ENCODE measurements around the gene MTCL3.
"Not testable (repeated sequence)": the region's sequence is repeated elsewhere in the genome, so short reads cannot be mapped to it uniquely, and the experiment has no call there.

Gene MTCL3

DNA sequence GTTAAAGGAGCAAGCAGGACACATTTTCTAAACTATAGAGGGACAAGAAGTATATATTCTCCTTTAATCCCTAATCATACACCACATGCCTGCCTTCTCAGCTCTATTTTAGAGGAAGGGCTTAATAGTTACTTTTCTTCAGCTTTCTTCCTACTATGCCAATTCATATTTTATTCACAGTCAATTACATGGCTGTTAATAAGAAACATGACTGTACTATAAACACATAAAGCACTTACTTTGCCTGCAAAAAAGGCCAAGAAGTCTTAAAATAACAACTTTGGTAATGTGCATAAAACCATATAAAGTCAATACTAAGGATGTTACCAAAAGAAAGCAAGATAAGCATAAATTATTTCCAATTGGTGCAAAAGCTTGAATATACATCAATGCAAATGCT, 66.3 kb downstream of the MTCL3 start:
- Histone ChIP-seq H3K9me3 (ENCODE audit: control insufficient read depth in 1 of 2, low read length in 2 of 2) (no peaks in the 10 kb centered on the region), H3K27me3 (ENCODE audit: low read depth, low read length) (no peaks in the 10 kb centered on the region), H3K36me3 (ENCODE audit: control insufficient read depth in 1 of 2, insufficient read depth in 2 of 2, low read length in 2 of 2) (peaks cover 0 to 3% of the 10 kb centered on the region in 2 donors), H3K4me1 (ENCODE audit: control insufficient read depth in 1 of 2, insufficient read depth in 2 of 2, low read length in 2 of 2) (peaks cover 0 to 27% of the 10 kb centered on the region in 2 donors), H3K27ac (ENCODE audit: low read length) (no peak overlapping the region), H3K4me3 (ENCODE audit: low read depth in 1 of 2, low read length in 2 of 2) (peak overlapping the region in 1 of 2 donors; percentile 46)

DNA sequence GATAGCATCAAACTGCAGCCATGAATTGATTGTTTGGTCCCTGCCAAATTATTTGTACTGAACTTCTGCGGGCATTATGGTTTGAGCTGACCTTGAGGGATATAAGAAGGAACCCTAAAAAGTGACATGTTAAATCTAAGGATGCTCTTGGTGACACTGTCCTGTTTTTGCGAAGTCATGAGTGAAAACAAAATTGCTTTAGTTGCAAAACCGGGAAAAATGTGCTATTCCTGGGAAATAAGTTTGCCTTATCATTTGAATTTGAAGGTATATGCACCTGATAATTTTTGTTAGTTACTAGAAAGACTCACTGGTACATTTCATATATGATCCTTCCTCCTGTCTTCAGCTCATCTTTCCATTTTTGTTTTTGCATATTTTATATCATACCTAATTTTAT, 67.7 kb downstream of the MTCL3 start:
- no peak overlapping the region for H3K4me3 ChIP-seq (ENCODE audit: low read depth in 1 of 2, low read length in 2 of 2)
- H3K9me3 ChIP-seq (ENCODE audit: control insufficient read depth in 1 of 2, low read length in 2 of 2) = no peaks in the 10 kb centered on the region
- peaks cover 0 to 24% of the 10 kb centered on the region in 2 donors for H3K4me1 ChIP-seq (ENCODE audit: control insufficient read depth in 1 of 2, insufficient read depth in 2 of 2, low read length in 2 of 2)
- H3K27ac ChIP-seq (ENCODE audit: low read length) = no peak overlapping the region
- no peaks in the 10 kb centered on the region for H3K27me3 ChIP-seq (ENCODE audit: low read depth, low read length)
- peaks cover 0 to 13% of the 10 kb centered on the region in 2 donors for H3K36me3 ChIP-seq (ENCODE audit: control insufficient read depth in 1 of 2, insufficient read depth in 2 of 2, low read length in 2 of 2)

DNA sequence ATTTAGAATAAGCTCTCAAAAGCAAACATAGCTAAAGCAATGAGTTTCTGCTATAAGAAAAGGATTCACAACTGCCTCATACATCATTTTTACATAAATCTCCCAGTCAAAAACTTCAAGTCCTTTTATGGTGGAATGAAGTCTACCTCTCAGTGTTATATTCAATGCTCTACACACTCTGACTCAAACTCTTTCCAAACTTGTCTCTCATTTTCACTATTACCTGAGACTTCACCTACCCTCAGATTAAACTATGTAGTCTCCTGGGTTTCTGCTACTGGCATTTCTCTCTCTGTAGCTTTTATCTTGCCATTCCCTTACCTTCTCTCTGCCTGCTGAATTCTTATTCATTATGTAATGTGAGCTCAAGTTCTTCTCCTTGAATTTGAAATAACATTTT, 71.4 kb downstream of the MTCL3 start:
- Histone ChIP-seq H3K27ac (ENCODE audit: low read length) (no peak overlapping the region), H3K4me3 (ENCODE audit: low read depth in 1 of 2, low read length in 2 of 2) (no peak overlapping the region), H3K9me3 (ENCODE audit: control insufficient read depth in 1 of 2, low read length in 2 of 2) (no peaks in the 10 kb centered on the region), H3K36me3 (ENCODE audit: control insufficient read depth in 1 of 2, insufficient read depth in 2 of 2, low read length in 2 of 2) (peaks cover 0 to 20% of the 10 kb centered on the region in 2 donors), H3K27me3 (ENCODE audit: low read depth, low read length) (no peaks in the 10 kb centered on the region), H3K4me1 (ENCODE audit: control insufficient read depth in 1 of 2, insufficient read depth in 2 of 2, low read length in 2 of 2) (peaks cover 0 to 2% of the 10 kb centered on the region in 2 donors)

DNA sequence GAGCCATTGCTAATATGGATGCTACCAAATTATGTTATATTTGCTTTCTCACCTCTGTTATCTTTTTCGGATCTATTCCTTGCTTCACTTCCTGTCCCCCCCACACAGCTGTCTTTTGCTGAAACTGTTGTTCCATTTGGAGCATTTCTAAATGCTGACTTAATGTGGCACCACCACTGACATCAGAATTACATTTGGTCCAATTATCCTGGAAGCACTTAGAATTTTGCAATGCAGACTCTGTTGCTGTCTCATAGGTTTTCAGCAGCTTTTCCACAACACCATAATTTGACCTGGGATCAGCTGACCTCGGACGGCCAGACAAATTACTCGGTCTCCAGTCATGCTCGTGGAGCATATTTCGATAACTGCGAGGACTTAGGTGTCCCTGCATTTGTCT, 72.8 kb downstream of the MTCL3 start:
- Histone ChIP-seq H3K27me3 (ENCODE audit: low read depth, low read length) (no peaks in the 10 kb centered on the region), H3K36me3 (ENCODE audit: control insufficient read depth in 1 of 2, insufficient read depth in 2 of 2, low read length in 2 of 2) (peaks cover 0 to 26% of the 10 kb centered on the region in 2 donors), H3K9me3 (ENCODE audit: control insufficient read depth in 1 of 2, low read length in 2 of 2) (no peaks in the 10 kb centered on the region), H3K4me1 (ENCODE audit: control insufficient read depth in 1 of 2, insufficient read depth in 2 of 2, low read length in 2 of 2) (no peaks in the 10 kb centered on the region), H3K4me3 (ENCODE audit: low read depth in 1 of 2, low read length in 2 of 2) (no peak overlapping the region), H3K27ac (ENCODE audit: low read length) (no peak overlapping the region)

DNA sequence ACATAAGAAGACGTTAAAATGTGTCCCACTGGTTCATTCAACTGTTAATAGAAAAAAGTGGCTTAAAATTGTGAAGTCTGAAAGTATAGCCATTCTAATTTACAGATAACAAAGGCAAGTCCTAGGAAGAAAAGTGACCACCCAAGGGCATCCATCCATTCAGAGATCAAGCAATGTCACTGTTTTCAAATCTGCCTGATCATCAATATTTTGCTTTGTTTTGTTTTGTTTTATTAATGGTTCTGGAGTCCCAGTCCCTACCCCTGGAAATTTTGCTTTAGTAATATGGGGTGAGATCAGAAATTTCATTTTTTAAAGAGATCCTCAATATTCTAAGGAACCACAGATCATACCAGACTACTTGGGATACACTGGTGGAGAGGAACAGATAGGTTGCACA, 77.3 kb downstream of the MTCL3 start:
- peaks cover 0 to 18% of the 10 kb centered on the region in 2 donors for H3K36me3 ChIP-seq (ENCODE audit: control insufficient read depth in 1 of 2, insufficient read depth in 2 of 2, low read length in 2 of 2)
- no peaks in the 10 kb centered on the region for H3K27me3 ChIP-seq (ENCODE audit: low read depth, low read length)
- H3K27ac ChIP-seq (ENCODE audit: low read length) = no peak overlapping the region
- H3K4me1 ChIP-seq (ENCODE audit: control insufficient read depth in 1 of 2, insufficient read depth in 2 of 2, low read length in 2 of 2) = no peaks in the 10 kb centered on the region
- no peak overlapping the region for H3K4me3 ChIP-seq (ENCODE audit: low read depth in 1 of 2, low read length in 2 of 2)
- no peaks in the 10 kb centered on the region for H3K9me3 ChIP-seq (ENCODE audit: control insufficient read depth in 1 of 2, low read length in 2 of 2)

DNA sequence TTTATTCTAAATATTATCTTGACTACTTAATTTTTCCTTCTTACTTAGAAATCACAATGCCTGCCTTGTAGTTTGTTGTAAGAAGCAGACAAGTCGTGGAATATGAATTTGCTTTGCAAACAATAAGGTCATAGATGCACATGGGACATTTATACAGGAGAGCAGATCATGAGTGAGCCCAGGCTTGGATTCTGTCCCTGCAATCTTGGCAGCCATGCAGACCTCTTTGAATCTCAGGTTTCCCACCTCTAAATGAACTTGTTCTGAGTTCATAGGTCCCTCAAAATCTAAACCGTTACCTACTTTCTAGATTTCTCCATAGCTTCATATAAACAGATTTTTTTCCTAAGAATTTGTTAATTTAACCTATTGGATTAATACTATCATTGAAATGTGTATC, 79.4 kb downstream of the MTCL3 start:
- Histone ChIP-seq H3K4me1 (ENCODE audit: control insufficient read depth in 1 of 2, insufficient read depth in 2 of 2, low read length in 2 of 2) (no peaks in the 10 kb centered on the region), H3K27ac (ENCODE audit: low read length) (no peak overlapping the region), H3K27me3 (ENCODE audit: low read depth, low read length) (no peaks in the 10 kb centered on the region), H3K36me3 (ENCODE audit: control insufficient read depth in 1 of 2, insufficient read depth in 2 of 2, low read length in 2 of 2) (peaks cover 0 to 11% of the 10 kb centered on the region in 2 donors), H3K9me3 (ENCODE audit: control insufficient read depth in 1 of 2, low read length in 2 of 2) (no peaks in the 10 kb centered on the region), H3K4me3 (ENCODE audit: low read depth in 1 of 2, low read length in 2 of 2) (no peak overlapping the region)

DNA sequence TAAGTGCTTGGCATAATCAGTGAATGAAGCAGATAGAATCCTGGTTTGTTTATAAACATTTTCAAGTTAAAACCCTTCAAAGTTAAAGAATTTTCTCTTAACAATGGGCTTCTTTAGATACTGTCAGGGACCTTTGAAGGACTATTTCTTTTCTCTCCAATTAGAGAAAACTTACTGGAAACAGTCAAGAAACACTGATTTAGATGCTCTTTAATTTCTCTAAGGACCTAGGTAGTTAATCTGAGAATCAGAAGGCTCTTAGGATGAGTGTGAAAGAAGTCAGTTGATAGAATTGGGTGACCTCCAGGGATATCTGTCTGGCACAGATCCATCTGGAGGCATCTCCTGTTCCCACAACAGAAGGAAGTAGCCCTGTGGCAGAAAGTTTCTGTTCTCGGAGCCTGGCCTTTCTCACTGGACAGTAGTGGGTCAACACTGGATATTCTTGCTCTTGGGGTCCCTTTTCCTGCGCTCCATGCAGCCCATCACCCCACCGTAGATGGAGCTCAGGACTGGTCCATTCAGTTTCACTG, 82.5 kb downstream of the MTCL3 start:
- no peaks in the 10 kb centered on the region for H3K4me1 ChIP-seq (ENCODE audit: control insufficient read depth in 1 of 2, insufficient read depth in 2 of 2, low read length in 2 of 2)
- no peak overlapping the region for H3K4me3 ChIP-seq (ENCODE audit: low read depth in 1 of 2, low read length in 2 of 2)
- H3K9me3 ChIP-seq (ENCODE audit: control insufficient read depth in 1 of 2, low read length in 2 of 2) = no peaks in the 10 kb centered on the region
- H3K27ac ChIP-seq (ENCODE audit: low read length) = no peak overlapping the region
- no peaks in the 10 kb centered on the region for H3K36me3 ChIP-seq (ENCODE audit: control insufficient read depth in 1 of 2, insufficient read depth in 2 of 2, low read length in 2 of 2)
- no peaks in the 10 kb centered on the region for H3K27me3 ChIP-seq (ENCODE audit: low read depth, low read length)

DNA sequence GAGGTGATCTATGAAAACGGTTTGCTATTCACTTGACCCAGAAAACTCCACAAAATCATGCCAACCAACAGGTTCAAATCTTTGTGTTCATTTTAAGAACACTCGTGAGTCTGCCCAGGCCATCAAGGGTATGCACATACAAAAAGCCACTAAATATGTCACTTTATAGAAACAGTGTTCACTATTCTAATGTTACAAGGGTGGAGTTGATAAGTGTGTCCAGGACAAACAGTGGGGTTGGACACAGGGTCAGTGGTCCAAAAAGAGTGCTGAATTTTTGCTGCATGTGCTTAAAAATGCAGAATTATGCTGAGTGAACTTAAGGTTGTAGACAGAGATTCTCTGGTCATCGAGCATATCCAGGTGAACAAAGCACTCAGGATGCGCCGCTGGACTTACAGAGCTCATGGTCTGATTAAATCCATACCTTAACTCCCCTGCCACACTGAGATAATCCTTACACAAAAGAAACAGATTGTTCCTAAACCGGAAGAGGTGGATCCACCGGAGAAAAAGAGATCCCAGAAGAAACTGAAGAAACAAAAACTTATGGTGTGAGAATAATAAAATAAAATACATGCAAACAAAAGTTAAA, 83.4 kb downstream of the MTCL3 start:
- H3K4me3 ChIP-seq (ENCODE audit: low read depth in 1 of 2, low read length in 2 of 2) = no peak overlapping the region
- H3K4me1 ChIP-seq (ENCODE audit: control insufficient read depth in 1 of 2, insufficient read depth in 2 of 2, low read length in 2 of 2) = no peaks in the 10 kb centered on the region
- no peaks in the 10 kb centered on the region for H3K36me3 ChIP-seq (ENCODE audit: control insufficient read depth in 1 of 2, insufficient read depth in 2 of 2, low read length in 2 of 2)
- H3K27me3 ChIP-seq (ENCODE audit: low read depth, low read length) = no peaks in the 10 kb centered on the region
- no peaks in the 10 kb centered on the region for H3K9me3 ChIP-seq (ENCODE audit: control insufficient read depth in 1 of 2, low read length in 2 of 2)
- no peak overlapping the region for H3K27ac ChIP-seq (ENCODE audit: low read length)

DNA sequence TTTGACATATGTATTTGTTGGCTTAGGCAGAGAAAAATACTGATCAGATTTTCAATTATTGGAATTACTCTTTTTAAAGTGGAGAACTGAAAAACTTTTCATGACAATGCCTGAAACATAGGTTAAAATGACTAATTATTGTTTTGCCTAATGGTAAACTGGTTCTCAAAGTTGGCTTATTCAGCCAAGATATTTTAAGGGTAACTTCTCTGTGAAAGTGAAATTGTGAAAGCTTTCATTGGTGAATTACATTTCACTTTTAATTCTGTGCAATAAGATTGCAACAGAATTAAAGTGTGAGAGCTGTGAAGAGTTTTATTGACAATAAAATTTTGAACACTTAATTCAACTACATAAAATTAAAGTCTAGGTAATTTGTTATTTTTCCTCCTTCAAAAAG, 84.5 kb downstream of the MTCL3 start:
- H3K36me3 ChIP-seq (ENCODE audit: control insufficient read depth in 1 of 2, insufficient read depth in 2 of 2, low read length in 2 of 2) = no peaks in the 10 kb centered on the region
- H3K27ac ChIP-seq (ENCODE audit: low read length) = no peak overlapping the region
- no peak overlapping the region for H3K4me3 ChIP-seq (ENCODE audit: low read depth in 1 of 2, low read length in 2 of 2)
- no peaks in the 10 kb centered on the region for H3K27me3 ChIP-seq (ENCODE audit: low read depth, low read length)
- no peaks in the 10 kb centered on the region for H3K4me1 ChIP-seq (ENCODE audit: control insufficient read depth in 1 of 2, insufficient read depth in 2 of 2, low read length in 2 of 2)
- no peaks in the 10 kb centered on the region for H3K9me3 ChIP-seq (ENCODE audit: control insufficient read depth in 1 of 2, low read length in 2 of 2)

DNA sequence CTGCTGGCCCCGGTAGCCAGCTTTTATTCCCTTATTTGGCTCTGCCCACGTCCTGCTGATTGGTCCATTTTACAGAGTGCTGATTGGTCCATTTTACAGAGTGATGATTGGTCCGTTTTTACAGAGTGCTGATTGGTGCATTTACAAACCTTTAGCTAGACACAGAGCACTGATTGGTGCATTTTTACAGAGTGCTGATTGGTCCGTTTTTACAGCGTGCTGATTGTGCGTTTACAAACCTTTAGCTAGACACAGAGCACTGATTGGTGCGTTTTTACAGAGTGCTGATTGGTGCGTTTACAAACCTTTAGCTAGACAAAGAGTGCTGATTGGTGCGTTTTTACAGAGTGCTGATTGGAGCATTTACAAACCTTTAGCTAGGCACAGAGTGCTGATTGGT, 90.6 kb downstream of the MTCL3 start:
- not testable (repeated sequence) for H3K9me3 ChIP-seq (ENCODE audit: control insufficient read depth in 1 of 2, low read length in 2 of 2); H3K36me3 ChIP-seq (ENCODE audit: control insufficient read depth in 1 of 2, insufficient read depth in 2 of 2, low read length in 2 of 2); H3K27ac ChIP-seq (ENCODE audit: low read length); H3K27me3 ChIP-seq (ENCODE audit: low read depth, low read length); H3K4me3 ChIP-seq (ENCODE audit: low read depth in 1 of 2, low read length in 2 of 2); H3K4me1 ChIP-seq (ENCODE audit: control insufficient read depth in 1 of 2, insufficient read depth in 2 of 2, low read length in 2 of 2)

DNA sequence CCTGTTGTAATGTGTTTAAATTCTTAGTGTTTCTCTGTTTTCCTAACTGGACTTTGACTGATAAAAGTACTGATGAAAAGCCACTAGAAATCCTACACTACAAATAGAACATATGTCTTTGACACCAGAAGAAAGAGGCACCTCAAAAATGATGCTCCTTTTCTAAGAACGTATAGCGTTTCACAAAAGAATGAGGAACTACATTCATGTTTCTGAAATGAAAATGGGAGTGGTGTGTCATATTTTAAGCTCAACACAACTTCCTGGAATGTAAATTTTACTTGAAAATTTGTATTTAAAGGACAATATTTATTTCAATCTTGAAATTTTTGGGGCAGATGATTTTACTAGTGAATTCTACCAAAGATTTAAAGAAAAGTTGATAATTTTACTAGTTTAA, 95.2 kb downstream of the MTCL3 start:
- Histone ChIP-seq H3K4me3 (ENCODE audit: low read depth in 1 of 2, low read length in 2 of 2) (no peak overlapping the region), H3K9me3 (ENCODE audit: control insufficient read depth in 1 of 2, low read length in 2 of 2) (no peaks in the 10 kb centered on the region), H3K27me3 (ENCODE audit: low read depth, low read length) (no peaks in the 10 kb centered on the region), H3K4me1 (ENCODE audit: control insufficient read depth in 1 of 2, insufficient read depth in 2 of 2, low read length in 2 of 2) (no peaks in the 10 kb centered on the region), H3K27ac (ENCODE audit: low read length) (no peak overlapping the region), H3K36me3 (ENCODE audit: control insufficient read depth in 1 of 2, insufficient read depth in 2 of 2, low read length in 2 of 2) (no peaks in the 10 kb centered on the region)

Data from muscle layer of duodenum (tissue), 2 donors.